Urothelium cell line (cell line): ENCODE results near the gene FBLN7.
A peak's percentile ranks its signal among the peaks of the same experiment; 100 is the strongest.

Experiments
- DNase-seq: peaks from one replicate; pipeline ENCODE4 v3.0.0; 2011; ENCODE audit warnings: low spot score, mixed read lengths
- FAIRE-seq: peaks from 2 replicates; lab custom pipeline; 2011; peaks lifted over from hg19 to GRCh38; lab: Jason Lieb, UNC

Gene FBLN7

GRCh38 chr2:112155331-112156151 is 17.4 kb downstream of the FBLN7 start:
- no peak for DNase-seq
- no peak for FAIRE-seq

- peak; percentile 75 for DNase-seq
- FAIRE-seq = no peak
Measured at GRCh38 chr2:112156152-112156986, 18.2 kb downstream of the FBLN7 start.

- FAIRE-seq = no peak
- no peak for DNase-seq
Measured at GRCh38 chr2:112157472-112157871, 19.3 kb downstream of the FBLN7 start.

GRCh38 chr2:112159454-112159921 is 21.3 kb downstream of the FBLN7 start:
- no peak for FAIRE-seq
- no peak for DNase-seq

GRCh38 chr2:112160283-112161250 is 22.4 kb downstream of the FBLN7 start:
- no peak for DNase-seq
- FAIRE-seq = peak; percentile 88

GRCh38 chr2:112161431-112162145 is 23.4 kb downstream of the FBLN7 start:
- no peak for FAIRE-seq
- no peak for DNase-seq

GRCh38 chr2:112162341-112162740 is 24.2 kb downstream of the FBLN7 start:
- DNase-seq (no peak), FAIRE-seq (no peak)

- DNase-seq = no peak
- FAIRE-seq = no peak
Measured at GRCh38 chr2:112162956-112163355, 24.8 kb downstream of the FBLN7 start.

- DNase-seq = no peak
- no peak for FAIRE-seq
Measured at GRCh38 chr2:112163541-112163981, 25.4 kb downstream of the FBLN7 start.

GRCh38 chr2:112164876-112165275 is 26.7 kb downstream of the FBLN7 start:
- peak; percentile 66 for FAIRE-seq

GRCh38 chr2:112165296-112165695 is 27.1 kb downstream of the FBLN7 start:
- DNase-seq (no peak), FAIRE-seq (no peak)

More at GRCh38 chr2:112164876-112165275, 26.7 kb downstream of the FBLN7 start:
- DNase-seq = no peak

- peak; percentile 37 for FAIRE-seq
- no peak for DNase-seq
Measured at GRCh38 chr2:112166806-112167499, 28.8 kb downstream of the FBLN7 start.

GRCh38 chr2:112168422-112169124 is 30.4 kb downstream of the FBLN7 start:
- DNase-seq = no peak
- FAIRE-seq = no peak

GRCh38 chr2:112170495-112170894 is 32.3 kb downstream of the FBLN7 start:
- DNase-seq = no peak
- no peak for FAIRE-seq

- no peak for DNase-seq
- FAIRE-seq = no peak
Measured at GRCh38 chr2:112173646-112174319, 35.6 kb downstream of the FBLN7 start.

GRCh38 chr2:112174383-112174782 is 36.2 kb downstream of the FBLN7 start:
- FAIRE-seq = no peak
- no peak for DNase-seq

GRCh38 chr2:112175333-112175732 is 37.1 kb downstream of the FBLN7 start:
- no peak for FAIRE-seq

GRCh38 chr2:112175958-112176573 is 37.9 kb downstream of the FBLN7 start:
- DNase-seq = no peak
- FAIRE-seq = no peak

More at GRCh38 chr2:112175333-112175732, 37.1 kb downstream of the FBLN7 start:
- no peak for DNase-seq
